HG03558 (cell line): ENCODE results near the gene RHEBL1.

ENCODE experiments used
- ATAC-seq: cut with Tn5 transposase; IDR thresholded peaks from one replicate; pipeline ENCODE4 v1.9.1; 2021; ENCODE audit warnings: moderate number of reproducible peaks; ENCODE audit not compliant: unreplicated experiment; ENCODE audit errors: extremely low read depth

Gene RHEBL1

GRCh38 chr12:49057888-49058287, 11.9 kb downstream of the RHEBL1 start:
- no peak for ATAC-seq

GRCh38 chr12:49055978-49056754, 13.6 kb downstream of the RHEBL1 start:
- no peak for ATAC-seq

GRCh38 chr12:49055092-49055491, 14.7 kb downstream of the RHEBL1 start:
- no peak for ATAC-seq

- ATAC-seq: no peak
Measured at GRCh38 chr12:49054524-49054923, 15.3 kb downstream of the RHEBL1 start.

GRCh38 chr12:49054096-49054495, 15.7 kb downstream of the RHEBL1 start:
- ATAC-seq: no peak

GRCh38 chr12:49052451-49053208, 17.1 kb downstream of the RHEBL1 start:
- ATAC-seq: no peak

GRCh38 chr12:49051777-49052438, 17.9 kb downstream of the RHEBL1 start:
- ATAC-seq: no peak

- ATAC-seq: no peak
Measured at GRCh38 chr12:49051373-49051764, 18.4 kb downstream of the RHEBL1 start.

- ATAC-seq: no peak
Measured at GRCh38 chr12:49050507-49051372, 19.0 kb downstream of the RHEBL1 start.

- no peak for ATAC-seq
Measured at GRCh38 chr12:49049566-49050224, 20.1 kb downstream of the RHEBL1 start.

GRCh38 chr12:49048953-49049352, 20.8 kb downstream of the RHEBL1 start:
- ATAC-seq: no peak

- ATAC-seq: no peak
Measured at GRCh38 chr12:49046129-49046895, 23.5 kb downstream of the RHEBL1 start.

GRCh38 chr12:49044660-49045059, 25.1 kb downstream of the RHEBL1 start:
- ATAC-seq: no peak

- ATAC-seq: no peak
Measured at GRCh38 chr12:49043856-49044258, 25.9 kb downstream of the RHEBL1 start.

GRCh38 chr12:49043241-49043640, 26.5 kb downstream of the RHEBL1 start:
- no peak for ATAC-seq

- ATAC-seq: no peak
Measured at GRCh38 chr12:49041881-49042484, 27.8 kb downstream of the RHEBL1 start.

GRCh38 chr12:49041036-49041880, 28.5 kb downstream of the RHEBL1 start:
- no peak for ATAC-seq
